K562 (cell line): ENCODE measurements around the gene TMEM92. TPM values are rescaled to one million over a fixed set of nuclear protein-coding genes. Genes with fewer than 3 reads are reported as not detected.

Experiments
- ATAC-seq: fragments of 200-7000 bp; cut with Tn5 transposase; 3 replicates; pipeline ENCODE4 v1.9.1; 2020; ENCODE audit warnings: moderate library complexity
- BruUV-seq: library from RNA; stranded (reverse); fragments of 400-500 nt; replicated peaks from 2 replicates; lab custom pipeline; 2021; lab: Mats Ljungman, UMichigan
- CTCF ChIA-PET: fragments of 300-600 bp; formaldehyde crosslinking; extraction: SDS; loops from one replicate; lab custom pipeline; 2021; ENCODE audit warnings: low intra/inter-chr PET ratio; lab: Yijun Ruan, JAX
- POLR2A ChIA-PET: fragments of 300-600, 350-650 bp; sonication (Branson Sonifier 250); formaldehyde crosslinking; extraction: SDS; loops from one replicate; lab custom pipeline; 2021; ENCODE audit warnings: antibody characterized with exemption, inconsistent platforms; lab: Yijun Ruan, JAX
- DNase-seq, 4 experiments: peaks; one replicate each; pipeline versions ENCODE4 v3.0.0 to v3.0.0-alpha.2; 2011 to 2018; ENCODE audit warnings: low spot score in 3 of 4, mixed read lengths in 3 of 4; ENCODE audit errors: extremely low read depth in 1 of 4
- FAIRE-seq: peaks from 2 replicates; lab custom pipeline; 2011; peaks lifted over from hg19 to GRCh38; lab: Jason Lieb, UNC
- H2AFZ ChIP-seq: 2 replicates; pipeline ENCODE4 v1.6.0; 2011; ENCODE audit warnings: low read depth, low read length, control low read depth, inconsistent platforms
- H3K27ac ChIP-seq: fragments of 200-600 bp; 3 replicates; pipeline ENCODE4 v1.8.0; 2011; ENCODE audit warnings: low read depth, mild to moderate bottlenecking, control low read depth, inconsistent platforms, low read length, moderate library complexity, mixed read lengths; ENCODE audit errors: extremely low read depth
- H3K27me3 ChIP-seq, 2 experiments: fragments of 300-600 bp in 1 of 2; 2 replicates in 1 of 2; 3 replicates in 1 of 2; pipeline versions ENCODE4 v1.6.0 to v1.8.0; 2011; ENCODE audit warnings: inconsistent platforms in 2 of 2, low read length in 2 of 2, mild to moderate bottlenecking in 1 of 2, mixed read lengths in 1 of 2, moderate library complexity in 1 of 2; ENCODE audit not compliant: control insufficient read depth in 2 of 2, insufficient read depth in 2 of 2
- H3K36me3 ChIP-seq: fragments of 300-600 bp; 3 replicates; pipeline ENCODE4 v1.8.0; 2011; ENCODE audit warnings: mild to moderate bottlenecking, low read length, inconsistent platforms; ENCODE audit not compliant: control insufficient read depth, insufficient read depth
- H3K4me1 ChIP-seq, 2 experiments: fragments of 200-600 bp in 1 of 2; replicated peaks in 1 of 2; 2 replicates in 1 of 2; 3 replicates in 1 of 2; pipeline versions ENCODE4 v1.5.1 to v1.8.0; 2011; ENCODE audit warnings: inconsistent platforms in 2 of 2, low read length in 2 of 2, mild to moderate bottlenecking in 1 of 2, mixed read lengths in 1 of 2, moderate library complexity in 1 of 2; ENCODE audit not compliant: control insufficient read depth in 2 of 2, insufficient read depth in 2 of 2
- H3K4me2 ChIP-seq: 2 replicates; pipeline ENCODE4 v1.6.1; 2011; ENCODE audit warnings: low read length, control low read depth, inconsistent platforms, mixed read lengths; ENCODE audit not compliant: insufficient read depth
- H3K4me3 ChIP-seq: fragments of 200-600 bp; sonication (generic), shearing (Covaris generic); 2 replicates; pipeline ENCODE4 v1.5.1; 2016; ENCODE audit warnings: control low read depth, inconsistent platforms
- H3K79me2 ChIP-seq: fragments of 200-600 bp; 3 replicates; pipeline ENCODE4 v1.8.0; 2011; ENCODE audit warnings: low read length, inconsistent platforms; ENCODE audit not compliant: control insufficient read depth, insufficient read depth
- H3K9ac ChIP-seq, 2 experiments: 2 replicates each; pipeline versions ENCODE4 v1.6.0 to v1.6.1; 2011; ENCODE audit warnings: low read depth in 2 of 2, low read length in 2 of 2, control low read depth in 1 of 2, inconsistent platforms in 1 of 2, mild to moderate bottlenecking in 1 of 2, mixed read lengths in 1 of 2; ENCODE audit not compliant: insufficient read depth in 1 of 2
- H3K9me1 ChIP-seq: one replicate; pipeline ENCODE4 v1.6.0; 2011; ENCODE audit warnings: inconsistent platforms, mild to moderate bottlenecking, low read length, moderate library complexity; ENCODE audit not compliant: control insufficient read depth, insufficient read depth
- H3K9me3 ChIP-seq: replicated peaks from 2 replicates; pipeline ENCODE4 v1.5.1; 2011; ENCODE audit warnings: low read depth, low read length, inconsistent platforms; ENCODE audit not compliant: control insufficient read depth, insufficient read depth
- H4K20me1 ChIP-seq: replicated peaks from 2 replicates; pipeline ENCODE4 v1.6.1; 2011; ENCODE audit warnings: low read length, inconsistent platforms, mixed read lengths; ENCODE audit not compliant: control insufficient read depth, insufficient read depth
- BRD4 ChIP-seq: fragments of 200-600 bp; sonication (generic); IDR thresholded peaks from 2 replicates; pipeline ENCODE4 v1.6.1; 2017; ENCODE audit warnings: inconsistent platforms
- TFAM ChIP-seq: fragments of 250-450 bp; sonication (Bioruptor Pico); conservative IDR thresholded peaks from 2 replicates; pipeline ENCODE4 v1.5.0; 2021; ENCODE audit warnings: mild to moderate bottlenecking, moderate library complexity
- ZSCAN29 ChIP-seq: fragments of 450-650 bp; IDR thresholded peaks from 2 replicates; pipeline ENCODE4 v1.6.1; 2017
- WGBS: fragments of 100-300 bp; shearing (Covaris generic); methylation state at CpG from one replicate; pipeline ENCODE4 v1.1.6; 2016; ENCODE audit warnings: low coverage, mixed read lengths; ENCODE audit not compliant: insufficient coverage; ENCODE audit errors: missing lambda C conversion rate; 5-methylcytosine and 5-hydroxymethylcytosine counted together
- in situ Hi-C: fragments of 300-500 bp; cut with MboI; formaldehyde crosslinking; loops from 4 replicates; pipeline ENCODE4 v1.15.0; 2018; ENCODE audit warnings: inconsistent platforms, mixed read lengths
- intact Hi-C: fragments of 100-400 bp; cut with micrococcal nuclease; formaldehyde crosslinking; loops from 2 replicates; pipeline ENCODE4 v1.14.2; 2022
- polyA plus RNA-seq, 8 experiments: library from polyadenylated mRNA; depleted of rRNA in 4 of 8; stranded (reverse) in 5 of 8; unstranded in 3 of 8; fragments of >200 nt; fragmentation: Nextera tagmentation in 2 of 8; fragmentation: Illumina TruSeq in 1 of 8; extraction: Ambion mirVana in 2 of 8; extraction: Trizol in 1 of 8; gene quantifications; 2 replicates each; pipeline versions ENCODE4 v1.2.1 to v1.2.3, GENCODE V29; 2011 to 2014; ENCODE audit warnings: inconsistent platforms in 1 of 8, missing spikeins in 1 of 8
- total RNA-seq, 7 experiments: library from RNA; depleted of rRNA in 6 of 7; stranded (reverse); fragments of >200 nt in 6 of 7; fragmentation: Illumina TruSeq in 2 of 7; extraction: Trizol in 2 of 7; gene quantifications; 2 replicates each; pipeline versions ENCODE4 v1.2.1 to v1.2.3, GENCODE V29; 2011 to 2021; ENCODE audit warnings: low replicate concordance in 1 of 7
- TF ChIP-seq, protein P1 (sequence below): sonication (generic); formaldehyde crosslinking; IDR thresholded peaks from 2 replicates; pipeline ENCODE4 v1.8.1; 2023; ENCODE audit warnings: mild to moderate bottlenecking, missing genetic modification reagents
- TF ChIP-seq, protein P2 (sequence below), 2 experiments: fragments of 450-650 bp; IDR thresholded peaks; 2 replicates each; pipeline ENCODE4 v1.6.1; 2016

TMEM92 gene
- total and polyA plus RNA-seq, 9 of the 15 experiments (the other 6 are each of a cell fraction or from before 2014, with no cell fraction given), result 0.14 to 2.1 (median 0.40) TPM

DNA sequence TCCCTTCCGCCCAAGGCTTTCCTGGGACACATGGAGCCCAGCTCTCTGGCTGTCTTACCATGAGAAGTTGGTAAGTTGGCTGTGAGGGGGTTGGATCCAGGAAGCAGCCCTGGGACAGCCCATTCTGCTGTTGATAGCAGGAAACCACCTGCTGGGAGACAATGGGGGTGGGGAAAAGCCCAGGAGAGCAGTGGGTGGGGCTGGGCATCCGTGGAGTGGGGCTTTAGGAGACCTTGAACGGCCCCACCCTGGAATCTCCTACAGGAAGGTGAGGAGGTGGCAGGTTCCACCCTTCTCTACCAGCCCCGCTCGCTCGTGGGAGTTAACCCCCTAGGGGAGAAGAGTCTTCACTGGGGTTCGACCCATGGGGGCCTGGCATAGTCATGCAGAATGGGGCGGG, 5.8 kb downstream of the TMEM92 start:
- H3K9ac ChIP-seq, result peak overlapping the region in 1 of 2 experiments; percentile 68; a peak in 1 of 4 replicates
- no peak overlapping the region for H3K4me3 ChIP-seq
- DNase-seq, result peak in 2 of 4 experiments; percentile 44 to 47
- in situ Hi-C loops (no loop called here), intact Hi-C loops (no loop called here)
- BruUV-seq, result no TSS peak
- no peak overlapping the region for H3K4me2 ChIP-seq
- POLR2A ChIA-PET, result interaction anchor here (0.5 to 0.7 kb wide), 3 partner anchors 61 to 186 kb away, joined by 3 to 4 read pairs (median 3); no protein-coding TSS in a partner anchor
- ATAC-seq, result no peak
- 5% methylated on average over 8 of the region's 8 CpGs for WGBS
- H3K4me1 ChIP-seq, result peaks cover 0 to 4% of the 10 kb centered on the region in 2 experiments; a peak in 2 of 5 replicates
- no peak overlapping the region for H2AFZ ChIP-seq
- H3K27ac ChIP-seq, result no peak overlapping the region
- TF ChIP-seq TFAM (no peak), BRD4 (no peak), ZSCAN29 (no peak)
- TF ChIP-seq, protein P1, sequence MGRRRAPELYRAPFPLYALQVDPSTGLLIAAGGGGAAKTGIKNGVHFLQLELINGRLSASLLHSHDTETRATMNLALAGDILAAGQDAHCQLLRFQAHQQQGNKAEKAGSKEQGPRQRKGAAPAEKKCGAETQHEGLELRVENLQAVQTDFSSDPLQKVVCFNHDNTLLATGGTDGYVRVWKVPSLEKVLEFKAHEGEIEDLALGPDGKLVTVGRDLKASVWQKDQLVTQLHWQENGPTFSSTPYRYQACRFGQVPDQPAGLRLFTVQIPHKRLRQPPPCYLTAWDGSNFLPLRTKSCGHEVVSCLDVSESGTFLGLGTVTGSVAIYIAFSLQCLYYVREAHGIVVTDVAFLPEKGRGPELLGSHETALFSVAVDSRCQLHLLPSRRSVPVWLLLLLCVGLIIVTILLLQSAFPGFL, result no peak
- TF ChIP-seq, protein P2, sequence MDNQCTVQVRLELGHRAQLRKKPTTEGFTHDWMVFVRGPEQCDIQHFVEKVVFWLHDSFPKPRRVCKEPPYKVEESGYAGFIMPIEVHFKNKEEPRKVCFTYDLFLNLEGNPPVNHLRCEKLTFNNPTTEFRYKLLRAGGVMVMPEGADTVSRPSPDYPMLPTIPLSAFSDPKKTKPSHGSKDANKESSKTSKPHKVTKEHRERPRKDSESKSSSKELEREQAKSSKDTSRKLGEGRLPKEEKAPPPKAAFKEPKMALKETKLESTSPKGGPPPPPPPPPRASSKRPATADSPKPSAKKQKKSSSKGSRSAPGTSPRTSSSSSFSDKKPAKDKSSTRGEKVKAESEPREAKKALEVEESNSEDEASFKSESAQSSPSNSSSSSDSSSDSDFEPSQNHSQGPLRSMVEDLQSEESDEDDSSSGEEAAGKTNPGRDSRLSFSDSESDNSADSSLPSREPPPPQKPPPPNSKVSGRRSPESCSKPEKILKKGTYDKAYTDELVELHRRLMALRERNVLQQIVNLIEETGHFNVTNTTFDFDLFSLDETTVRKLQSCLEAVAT (IDR thresholded peaks at IDR 0.05), result no peak
- H3K9me1 ChIP-seq, result no peaks in the 10 kb centered on the region
- CTCF ChIA-PET, result interaction anchor here (0.6 kb wide), 1 partner anchor 86 kb away, joined by 3 read pairs; no protein-coding TSS in a partner anchor
- H4K20me1 ChIP-seq, result no peaks in the 10 kb centered on the region
- no peaks in the 10 kb centered on the region for H3K9me3 ChIP-seq
- peaks cover 3 to 36% of the 10 kb centered on the region in 2 experiments; a peak in 3 of 5 replicates for H3K27me3 ChIP-seq
- no peak for FAIRE-seq
- no peaks in the 10 kb centered on the region for H3K79me2 ChIP-seq
- H3K36me3 ChIP-seq, result no peaks in the 10 kb centered on the region
